Pancreas (tissue), 10 donors: ENCODE results near the gene ORM1. TPM values are rescaled to one million over a fixed set of nuclear protein-coding genes. Genes with fewer than 3 reads are reported as not detected.

Experiments
- ATAC-seq, 4 donors: fragments of 200-7000 bp; cut with Tn5 transposase; one replicate each; pipeline versions ENCODE4 v1.8.0 to v1.9.1; 2020; ENCODE audit warnings: mild to moderate bottlenecking in 4 of 4, moderate library complexity in 4 of 4
- DNase-seq, 6 donors: peaks; one replicate each; pipeline ENCODE4 v3.0.0-alpha.2; 2020
- FAIRE-seq: peaks from 2 replicates; lab custom pipeline; 2012; peaks lifted over from hg19 to GRCh38; lab: Jason Lieb, UNC
- H3K27ac ChIP-seq, 4 donors: fragments of 200-600 bp; sonication (generic); 1 replicate in 3 of 4; 2 replicates in 1 of 4; pipeline versions ENCODE4 v1.5.0 to v1.8.0; 2020
- H3K27me3 ChIP-seq, 4 donors: fragments of 200-600 bp; one replicate each; pipeline ENCODE4 v1.8.0; 2021
- H3K36me3 ChIP-seq, 3 donors: fragments of 200-600 bp; sonication (generic) in 1 of 3; one replicate each; pipeline versions ENCODE4 v1.5.0 to v1.8.0; 2020 to 2021
- H3K4me1 ChIP-seq, 3 donors: fragments of 200-600 bp; one replicate each; pipeline ENCODE4 v1.8.0; 2021
- H3K4me3 ChIP-seq, 4 donors: fragments of 200-600 bp; sonication (generic) in 2 of 4; one replicate each; pipeline versions ENCODE4 v1.5.0 to v1.8.0; 2020 to 2021
- H3K9me3 ChIP-seq, 4 donors: fragments of 200-600 bp; one replicate each; pipeline ENCODE4 v1.8.0; 2021
- CTCF ChIP-seq, 4 donors: fragments of 200-600 bp; sonication (generic) in 3 of 4; IDR thresholded peaks; one replicate each; pipeline versions ENCODE4 v1.5.0 to v1.8.0; 2021; ENCODE audit warnings: antibody characterized with exemption in 4 of 4
- WGBS, 2 donors: extraction: QIAGEN DNeasy Blood & Tissue Kit; methylation state at CpG; one replicate each; pipeline ENCODE4 v1.1.7; 2013; 5-methylcytosine and 5-hydroxymethylcytosine counted together
- intact Hi-C, 3 donors: fragments of 100-400 bp; cut with DNase I; formaldehyde crosslinking; loops; one replicate each; pipeline versions ENCODE4 v1.11.1 to v1.14.2; 2022
- polyA plus RNA-seq, 2 donors: library from polyadenylated mRNA; stranded (reverse); fragments of 200-250 nt; gene quantifications; one replicate each; pipeline ENCODE4 v1.2.3, GENCODE V29; 2013
- total RNA-seq, 6 donors: library from RNA; stranded (reverse); fragmentation: NEBNext Ultra II Directional in 4 of 6; extraction: Animal tissue kit (Norgen Biotek cat#: 25700) in 4 of 6; gene quantifications; one replicate each; pipeline versions ENCODE4 v1.2.1 to v1.2.4, GENCODE V29; 2021 to 2023
- donor health status: healthy with polysubstance abuse.
- donor health status: DM: no; HTN: no; CAD: no; lungs with moderate emphysema.
- donor health status: DM: no; HTN: no; CAD: no.
- donor health status: control.
- donor health status: control.
- donor health status: Bipolar disorder and iron deficiency.
- donor health status: DM: yes; HTN: yes; CAD: no.
- donor health status: DM: no; HTN: no; CAD: no.
- donor health status: DM: no; HTN: no; CAD: no.
- donor health status: DM: yes; HTN: yes; CAD: no.

The ORM1 gene
- total and polyA plus RNA-seq, 8 donors, result 0.38 to 10.2 (median 0.92) TPM; not detected in 3

GRCh38 chr9:114367772-114368569 lies 45.1 kb downstream of the ORM1 start:
- Histone ChIP-seq H3K27me3 (no peaks in the 10 kb centered on the region), H3K4me1 (no peaks in the 10 kb centered on the region), H3K27ac (no peak overlapping the region), H3K36me3 (peaks cover 0 to 2% (median 0%) of the 10 kb centered on the region in 3 donors), H3K9me3 (no peaks in the 10 kb centered on the region), H3K4me3 (no peak overlapping the region)
- intact Hi-C loops, result no loop called here
- 90 to 95% methylated on average over 14 of the region's 14 CpGs for WGBS, 2 donors
- no peak for TF ChIP-seq CTCF (IDR thresholded peaks at IDR 0.05)
- DNase-seq (peak in 1 of 6 donors; percentile 48), FAIRE-seq (no peak), ATAC-seq (no peak)

- Histone ChIP-seq H3K27me3 (no peaks in the 10 kb centered on the region), H3K4me1 (no peaks in the 10 kb centered on the region), H3K4me3 (no peak overlapping the region), H3K27ac (no peak overlapping the region), H3K36me3 (peaks cover 0 to 2% (median 0%) of the 10 kb centered on the region in 3 donors), H3K9me3 (no peaks in the 10 kb centered on the region)
- ATAC-seq (no peak), FAIRE-seq (no peak), DNase-seq (peak in 1 of 6 donors; percentile 0)
- WGBS, 2 donors, result 95 to 96% methylated on average over 9 of the region's 9 CpGs
- no peak for TF ChIP-seq CTCF (IDR thresholded peaks at IDR 0.05)
- intact Hi-C loops, result no loop called here
Measured at GRCh38 chr9:114369216-114370130, 46.6 kb downstream of the ORM1 start.

GRCh38 chr9:114370251-114370967 lies 47.5 kb downstream of the ORM1 start:
- ATAC-seq, result no peak
- intact Hi-C loops, result no loop called here
- no peaks in the 10 kb centered on the region for H3K4me1 ChIP-seq
- H3K4me3 ChIP-seq, result no peak overlapping the region
- peaks cover 0 to 2% (median 0%) of the 10 kb centered on the region in 3 donors for H3K36me3 ChIP-seq
- 69 to 78% methylated on average over 6 of the region's 6 CpGs for WGBS, 2 donors
- FAIRE-seq, result no peak
- TF ChIP-seq CTCF (IDR thresholded peaks at IDR 0.05), result no peak
- H3K9me3 ChIP-seq, result no peaks in the 10 kb centered on the region
- H3K27ac ChIP-seq, result no peak overlapping the region
- H3K27me3 ChIP-seq, result no peaks in the 10 kb centered on the region
- peak in 1 of 6 donors; percentile 32 for DNase-seq

GRCh38 chr9:114370968-114371320 lies 48.0 kb downstream of the ORM1 start:
- peaks cover 0 to 2% (median 0%) of the 10 kb centered on the region in 3 donors for H3K36me3 ChIP-seq
- peak in 1 of 6 donors; percentile 37 for DNase-seq
- no peaks in the 10 kb centered on the region for H3K4me1 ChIP-seq
- WGBS, 2 donors, result 78 to 81% methylated on average over 4 of the region's 4 CpGs
- intact Hi-C loops, result no loop called here
- no peak for ATAC-seq
- no peaks in the 10 kb centered on the region for H3K27me3 ChIP-seq
- H3K9me3 ChIP-seq, result no peaks in the 10 kb centered on the region
- H3K4me3 ChIP-seq, result no peak overlapping the region
- TF ChIP-seq CTCF (IDR thresholded peaks at IDR 0.05), result no peak
- no peak overlapping the region for H3K27ac ChIP-seq
- no peak for FAIRE-seq
